GM23248 (cell line): ENCODE measurements around the gene ENPEP. TPM values are rescaled to one million over a fixed set of nuclear protein-coding genes. Genes with fewer than 3 reads are reported as not detected.
A peak's percentile ranks its signal among the peaks of the same experiment; 100 is the strongest.

Experiments used
- DNase-seq: peaks from one replicate; pipeline ENCODE4 v3.0.0-alpha.2; 2015
- H2AFZ ChIP-seq: fragments of 200-600 bp; sonication (generic); 2 replicates; pipeline ENCODE4 v1.6.1; 2016; ENCODE audit warnings: antibody characterized with exemption
- H3F3A ChIP-seq: fragments of 200-600 bp; sonication (generic); 2 replicates; pipeline ENCODE4 v1.6.1; 2016; ENCODE audit warnings: mild to moderate bottlenecking, antibody characterized with exemption, mixed run types; ENCODE audit not compliant: insufficient read depth
- H3K27ac ChIP-seq: fragments of 200-600 bp; sonication (generic); 2 replicates; pipeline ENCODE4 v1.5.1; 2016; ENCODE audit warnings: mild to moderate bottlenecking
- H3K27me3 ChIP-seq: fragments of 200-600 bp; sonication (generic); replicated peaks from 2 replicates; pipeline ENCODE4 v1.6.1; 2016; ENCODE audit warnings: mild to moderate bottlenecking; ENCODE audit not compliant: insufficient read depth
- H3K36me3 ChIP-seq: fragments of 200-600 bp; sonication (generic); 2 replicates; pipeline ENCODE4 v1.6.1; 2016; ENCODE audit warnings: low read depth, mild to moderate bottlenecking
- H3K4me1 ChIP-seq: fragments of 200-600 bp; sonication (generic); 2 replicates; pipeline ENCODE4 v1.6.1; 2016; ENCODE audit warnings: mild to moderate bottlenecking; ENCODE audit not compliant: insufficient read depth
- H3K4me2 ChIP-seq: fragments of 200-600 bp; sonication (generic); one replicate; pipeline ENCODE4 v1.6.1; 2016; ENCODE audit warnings: mild to moderate bottlenecking; ENCODE audit not compliant: unreplicated experiment
- H3K4me3 ChIP-seq: fragments of 200-600 bp; sonication (generic); 2 replicates; pipeline ENCODE4 v1.5.1; 2016; ENCODE audit warnings: mild to moderate bottlenecking
- H3K79me2 ChIP-seq: fragments of 200-600 bp; sonication (generic); 2 replicates; pipeline ENCODE4 v1.6.1; 2016; ENCODE audit warnings: mild to moderate bottlenecking; ENCODE audit not compliant: insufficient read depth
- H3K9ac ChIP-seq: fragments of 200-600 bp; sonication (generic); 2 replicates; pipeline ENCODE4 v1.6.1; 2016; ENCODE audit warnings: mild to moderate bottlenecking
- H3K9me2 ChIP-seq: fragments of 200-600 bp; sonication (generic); 2 replicates; pipeline ENCODE4 v1.6.1; 2016; ENCODE audit warnings: mixed run types, mild to moderate bottlenecking, moderate library complexity; ENCODE audit not compliant: insufficient read depth
- H3K9me3 ChIP-seq: fragments of 200-600 bp; sonication (generic); one replicate; pipeline ENCODE4 v1.6.1; 2017; ENCODE audit warnings: low read depth
- H4K20me1 ChIP-seq: fragments of 200-600 bp; sonication (generic); 2 replicates; pipeline ENCODE4 v1.6.0; 2016; ENCODE audit not compliant: insufficient read depth
- EZH2 ChIP-seq: fragments of 200-600 bp; sonication (generic); IDR thresholded peaks from 2 replicates; pipeline ENCODE4 v1.6.1; 2018; ENCODE audit warnings: antibody characterized with exemption, mild to moderate bottlenecking; ENCODE audit not compliant: insufficient read depth, poor library complexity, severe bottlenecking
- EZH2phosphoT487 ChIP-seq: fragments of 200-600 bp; sonication (generic); IDR thresholded peaks from 2 replicates; pipeline ENCODE4 v1.6.1; 2018; ENCODE audit warnings: antibody characterized with exemption, moderate library complexity, mild to moderate bottlenecking, low read depth; ENCODE audit not compliant: insufficient read depth
- WGBS, 2 experiments: methylation state at CpG; one replicate each; pipeline ENCODE4 v1.1.6; 2015 to 2017; ENCODE audit warnings: low lambda C conversion rate in 2 of 2, low coverage in 1 of 2; ENCODE audit errors: missing lambda C conversion rate in 2 of 2; 5-methylcytosine and 5-hydroxymethylcytosine counted together
- in situ Hi-C: fragments of 300-500 bp; cut with MboI; formaldehyde crosslinking; loops from 2 replicates; pipeline ENCODE4 v1.15.0; 2020
- polyA plus RNA-seq: library from polyadenylated mRNA; unstranded; fragments of >200 nt; fragmentation: Nextera tagmentation; extraction: Ambion mirVana; gene quantifications from 2 replicates; pipeline ENCODE4 v1.2.1, GENCODE V29; 2016
- total RNA-seq: library from RNA; depleted of rRNA; stranded (reverse); fragments of >200 nt; shearing (Covaris generic); gene quantifications from 2 replicates; pipeline ENCODE4 v1.2.3, GENCODE V29; 2014

The ENPEP gene
- total and polyA plus RNA-seq, 2 experiments from 2014 or later: 0.11 TPM

DNA sequence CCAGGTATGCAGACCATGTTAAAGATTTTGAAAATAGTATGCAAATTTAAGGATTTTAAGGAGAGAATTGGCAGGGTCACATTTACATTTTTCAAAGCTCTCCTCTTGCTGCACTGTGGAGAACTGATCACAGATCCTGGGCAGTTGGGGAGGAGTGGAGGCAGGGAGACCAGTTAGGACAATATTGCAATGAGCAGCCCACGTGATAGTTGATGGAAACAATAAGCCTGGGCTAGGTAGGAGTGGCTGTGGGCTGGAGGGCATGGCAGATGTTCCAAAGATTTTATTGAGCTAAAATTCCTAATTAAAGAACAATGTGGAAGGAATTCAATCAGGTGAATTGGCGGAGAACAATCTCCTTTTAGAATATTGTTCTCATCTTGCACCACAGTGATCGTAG is 50.6 kb downstream of the ENPEP start:
- Histone ChIP-seq H3K4me2 (no peak overlapping the region), H3F3A (no peaks in the 10 kb centered on the region), H3K9ac (no peak overlapping the region), H3K36me3 (no peaks in the 10 kb centered on the region), H3K9me3 (no peaks in the 10 kb centered on the region), H3K27me3 (no peaks in the 10 kb centered on the region), H3K79me2 (no peaks in the 10 kb centered on the region), H3K9me2 (no peaks in the 10 kb centered on the region; the same call in 1 of the 2 replicates), H2AFZ (no peak overlapping the region), H3K27ac (no peak overlapping the region), H3K4me1 (no peaks in the 10 kb centered on the region), H3K4me3 (no peak overlapping the region), H4K20me1 (no peaks in the 10 kb centered on the region)
- in situ Hi-C loops: no loop called here
- TF ChIP-seq EZH2 (no peak), EZH2phosphoT487 (no peak)
- WGBS, 2 experiments: 91 to 97% methylated on average over 3 of the region's 3 CpGs
- DNase-seq: no peak

DNA sequence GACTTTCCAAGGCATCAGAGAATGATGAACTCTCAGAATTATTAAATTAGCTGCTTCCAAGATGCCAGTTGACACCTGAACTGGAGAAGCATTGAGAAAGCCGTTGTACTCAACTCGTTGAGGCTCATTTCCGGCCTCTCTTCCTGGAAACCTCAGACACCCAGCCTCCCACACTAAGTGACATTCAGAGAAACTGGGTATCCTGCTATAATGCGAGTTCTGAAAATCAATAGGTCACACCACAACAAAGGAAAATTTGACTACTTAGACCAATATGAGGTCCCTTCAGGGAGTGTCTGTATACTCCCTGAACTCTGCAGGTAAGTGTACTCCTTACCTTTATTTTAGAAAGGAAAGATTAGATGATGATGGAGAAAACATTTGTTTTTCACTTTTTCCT is 51.2 kb downstream of the ENPEP start:
- DNase-seq: no peak
- Histone ChIP-seq H3K9me3 (no peaks in the 10 kb centered on the region), H3K4me1 (no peaks in the 10 kb centered on the region), H3K36me3 (no peaks in the 10 kb centered on the region), H3K27me3 (no peaks in the 10 kb centered on the region), H4K20me1 (no peaks in the 10 kb centered on the region), H2AFZ (no peak overlapping the region), H3K9ac (no peak overlapping the region), H3K9me2 (no peaks in the 10 kb centered on the region; the same call in 1 of the 2 replicates), H3F3A (no peaks in the 10 kb centered on the region), H3K4me2 (no peak overlapping the region), H3K79me2 (no peaks in the 10 kb centered on the region), H3K27ac (no peak overlapping the region), H3K4me3 (no peak overlapping the region)
- no peak for TF ChIP-seq EZH2
- no peak for TF ChIP-seq EZH2phosphoT487
- in situ Hi-C loops: no loop called here
- 95 to 97% methylated on average over 4 of the region's 4 CpGs for WGBS, 2 experiments

DNA sequence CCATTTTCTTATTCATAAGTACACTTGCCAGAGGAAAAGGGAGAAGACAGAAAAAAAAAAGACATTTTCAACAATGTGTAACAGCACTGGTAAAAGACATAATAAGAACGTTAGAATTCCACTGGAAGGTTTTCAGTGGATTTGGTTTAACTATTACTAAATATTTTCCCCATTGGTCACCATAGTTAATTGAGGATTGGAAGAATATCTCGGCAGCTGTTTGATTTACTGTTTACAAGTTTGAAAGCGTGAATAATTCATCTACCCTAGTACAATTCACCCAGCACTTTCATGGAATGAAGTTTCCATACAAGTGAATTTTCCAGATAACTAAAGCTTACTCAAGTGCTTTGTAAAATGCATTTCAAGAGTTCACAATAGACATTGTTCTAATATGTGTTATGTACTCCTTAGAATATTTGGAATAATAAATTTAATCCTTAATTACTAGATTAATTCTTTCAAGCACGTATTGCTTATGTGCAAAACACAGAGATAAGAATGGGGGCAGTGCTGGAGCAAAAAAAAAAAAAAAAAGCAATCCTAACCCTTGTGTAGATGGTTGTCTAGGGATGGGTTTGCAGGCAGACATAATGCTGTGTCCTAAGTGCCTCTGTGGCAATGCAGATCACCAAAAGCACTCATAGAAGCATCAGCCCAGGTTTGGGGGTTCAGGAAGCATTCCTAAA is 57.1 kb downstream of the ENPEP start:
- 49 to 52% methylated on average over 4 of the region's 4 CpGs for WGBS, 2 experiments
- H2AFZ ChIP-seq: peak overlapping the region; percentile 65
- peaks cover 17% of the 10 kb centered on the region for H3F3A ChIP-seq
- peaks cover 7% of the 10 kb centered on the region; the same call in 1 of the 2 replicates for H3K4me1 ChIP-seq
- H4K20me1 ChIP-seq: no peaks in the 10 kb centered on the region
- H3K9me2 ChIP-seq: no peaks in the 10 kb centered on the region; the same call in 1 of the 2 replicates
- TF ChIP-seq EZH2 (no peak), EZH2phosphoT487 (no peak)
- H3K4me3 ChIP-seq: no peak overlapping the region
- H3K36me3 ChIP-seq: no peaks in the 10 kb centered on the region
- no peaks in the 10 kb centered on the region for H3K27me3 ChIP-seq
- no peak overlapping the region for H3K27ac ChIP-seq
- no peak for DNase-seq
- no peaks in the 10 kb centered on the region for H3K79me2 ChIP-seq
- H3K9ac ChIP-seq: no peak overlapping the region
- in situ Hi-C loops: no loop called here
- H3K4me2 ChIP-seq: no peak overlapping the region
- H3K9me3 ChIP-seq: no peaks in the 10 kb centered on the region

DNA sequence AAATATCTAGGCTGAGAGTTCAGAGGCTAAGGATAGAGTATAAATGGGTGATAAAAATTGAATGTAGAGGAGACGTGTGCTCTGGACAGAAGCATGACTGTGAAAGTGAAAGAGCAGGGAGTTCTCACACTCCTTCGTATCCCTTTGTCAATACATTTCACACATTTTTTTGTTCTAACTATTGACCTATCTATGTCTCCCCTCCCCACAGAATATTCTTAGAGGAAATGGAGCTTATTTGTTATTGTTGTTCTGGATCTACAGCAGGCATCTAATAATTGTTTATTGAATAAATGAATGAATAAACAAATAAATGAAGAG is 57.6 kb downstream of the ENPEP start:
- Histone ChIP-seq H3K27me3 (no peaks in the 10 kb centered on the region), H4K20me1 (no peaks in the 10 kb centered on the region), H3K4me1 (peaks cover 7% of the 10 kb centered on the region; the same call in 1 of the 2 replicates), H2AFZ (peak overlapping the region; percentile 65), H3K4me2 (no peak overlapping the region), H3K27ac (peak overlapping the region; percentile 40), H3K4me3 (no peak overlapping the region), H3K36me3 (no peaks in the 10 kb centered on the region), H3K9ac (no peak overlapping the region), H3K9me3 (no peaks in the 10 kb centered on the region), H3F3A (peaks cover 17% of the 10 kb centered on the region), H3K79me2 (no peaks in the 10 kb centered on the region), H3K9me2 (no peaks in the 10 kb centered on the region; the same call in 1 of the 2 replicates)
- no peak for DNase-seq
- in situ Hi-C loops: no loop called here
- TF ChIP-seq EZH2phosphoT487 (no peak), EZH2 (no peak)
- 85 to 93% methylated on average over 2 of the region's 2 CpGs for WGBS, 2 experiments
